H1 (cell line): ENCODE measurements around the gene CAMKMT. TPM values are rescaled to one million over a fixed set of nuclear protein-coding genes. Genes with fewer than 3 reads are reported as not detected.

Experiments
- CTCF ChIA-PET: fragments of 300-600 bp; sonication (Branson Sonifier 250); formaldehyde crosslinking; loops from one replicate; lab custom pipeline; 2021; ENCODE audit not compliant: partially characterized antibody; lab: Charles Lee
- POLR2A ChIA-PET: fragments of 300-600 bp; sonication (Branson Sonifier 250); formaldehyde crosslinking; loops from one replicate; lab custom pipeline; 2021; ENCODE audit warnings: inconsistent platforms; ENCODE audit not compliant: partially characterized antibody; lab: Charles Lee
- DNase-seq, 2 experiments: peaks; one replicate each; pipeline versions ENCODE4 v3.0.0 to v3.0.0-alpha.2; 2010 to 2022; ENCODE audit warnings: low spot score in 2 of 2, low read depth in 1 of 2, mixed read lengths in 1 of 2
- FAIRE-seq: peaks from 2 replicates; lab custom pipeline; 2011; peaks lifted over from hg19 to GRCh38; lab: Jason Lieb, UNC
- H2AFZ ChIP-seq: 2 replicates; pipeline ENCODE4 v1.8.1; 2012; ENCODE audit warnings: low read length, inconsistent platforms
- H2AK5ac ChIP-seq: 2 replicates; pipeline ENCODE4 v1.6.1; 2013; ENCODE audit warnings: low read depth, low read length
- H2BK120ac ChIP-seq: replicated peaks from 2 replicates; pipeline ENCODE3; 2013; ENCODE audit warnings: low read depth, low read length, inconsistent platforms
- H2BK12ac ChIP-seq: 2 replicates; pipeline ENCODE4 v1.6.1; 2013; ENCODE audit warnings: low read depth, low read length
- H2BK15ac ChIP-seq: 2 replicates; pipeline ENCODE4 v1.6.1; 2013; ENCODE audit warnings: low read length
- H2BK20ac ChIP-seq: 2 replicates; pipeline ENCODE4 v1.6.1; 2013; ENCODE audit warnings: low read length
- H2BK5ac ChIP-seq: 2 replicates; pipeline ENCODE4 v1.6.1; 2013; ENCODE audit warnings: low read depth, low read length
- H3K14ac ChIP-seq: 2 replicates; pipeline ENCODE4 v1.6.1; 2013; ENCODE audit warnings: inconsistent platforms; ENCODE audit not compliant: insufficient read length
- H3K18ac ChIP-seq: 2 replicates; pipeline ENCODE4 v1.6.1; 2013; ENCODE audit warnings: low read length; ENCODE audit errors: extremely low read depth
- H3K23ac ChIP-seq: 2 replicates; pipeline ENCODE4 v1.6.1; 2013; ENCODE audit warnings: inconsistent platforms; ENCODE audit not compliant: insufficient read length
- H3K23me2 ChIP-seq: 2 replicates; pipeline ENCODE4 v1.6.1; 2013; ENCODE audit warnings: low read depth, low read length
- H3K27ac ChIP-seq: 2 replicates; pipeline ENCODE4 v1.6.1; 2011; ENCODE audit warnings: low read depth, low read length, inconsistent platforms
- H3K27me3 ChIP-seq, 4 experiments: replicated peaks in 1 of 4; 1 replicate in 1 of 4; 2 replicates in 3 of 4; pipeline versions ENCODE4 v1.6.1 to v1.8.1; 2011 to 2013; ENCODE audit warnings: low read length in 3 of 4, mild to moderate bottlenecking in 3 of 4, inconsistent platforms in 2 of 4, mixed read lengths in 2 of 4, moderate library complexity in 1 of 4; ENCODE audit not compliant: control insufficient read depth in 3 of 4, insufficient read depth in 3 of 4; ENCODE audit errors: extremely low read depth in 1 of 4
- H3K36me3 ChIP-seq, 4 experiments: 2 replicates each; pipeline versions ENCODE4 v1.6.1 to v1.8.1; 2011 to 2013; ENCODE audit warnings: mild to moderate bottlenecking in 4 of 4, low read length in 3 of 4, moderate library complexity in 2 of 4, control low read depth in 1 of 4, inconsistent platforms in 1 of 4; ENCODE audit not compliant: insufficient read depth in 4 of 4, control insufficient read depth in 2 of 4
- H3K4ac ChIP-seq: replicated peaks from 2 replicates; pipeline ENCODE3; 2013; ENCODE audit warnings: low read length, low read depth, mixed read lengths, inconsistent platforms; ENCODE audit not compliant: insufficient read length
- H3K4me1 ChIP-seq, 4 experiments: replicated peaks in 1 of 4; 1 replicate in 1 of 4; 2 replicates in 3 of 4; pipeline versions ENCODE4 v1.6.1 to v1.8.1; 2011 to 2013; ENCODE audit warnings: low read length in 3 of 4, inconsistent platforms in 2 of 4, mixed read lengths in 1 of 4; ENCODE audit not compliant: insufficient read depth in 4 of 4, control insufficient read depth in 3 of 4
- H3K4me2 ChIP-seq, 2 experiments: 2 replicates each; pipeline versions ENCODE4 v1.6.1 to v1.8.1; 2011 to 2013; ENCODE audit warnings: low read depth in 2 of 2, low read length in 2 of 2, control low read depth in 1 of 2, inconsistent platforms in 1 of 2, mild to moderate bottlenecking in 1 of 2; ENCODE audit not compliant: insufficient read depth in 1 of 2
- H3K4me3 ChIP-seq, 4 experiments: fragments of 200-600, 300-600 bp in 1 of 4; sonication (generic), shearing (Covaris generic), sonication (Bioruptor Twin) in 1 of 4; 2 replicates each; pipeline versions ENCODE4 v1.5.1 to v1.8.1; 2011 to 2016; ENCODE audit warnings: low read length in 4 of 4, low read depth in 3 of 4, control low read depth in 2 of 4, inconsistent platforms in 2 of 4, mild to moderate bottlenecking in 2 of 4, mixed read lengths in 1 of 4, moderate library complexity in 1 of 4; ENCODE audit not compliant: insufficient read depth in 2 of 4; ENCODE audit errors: extremely low read depth in 1 of 4
- H3K56ac ChIP-seq: replicated peaks from 2 replicates; pipeline ENCODE3; 2013; ENCODE audit warnings: low read depth, mild to moderate bottlenecking, mixed read lengths, low read length, inconsistent platforms; ENCODE audit not compliant: insufficient read length
- H3K79me1 ChIP-seq: 2 replicates; pipeline ENCODE4 v1.6.1; 2013; ENCODE audit warnings: low read depth, low read length, control low read depth
- H3K79me2 ChIP-seq, 2 experiments: 2 replicates each; pipeline versions ENCODE4 v1.6.1 to v1.8.1; 2012 to 2013; ENCODE audit warnings: low read length in 2 of 2, mild to moderate bottlenecking in 2 of 2, inconsistent platforms in 1 of 2; ENCODE audit not compliant: insufficient read depth in 2 of 2, control insufficient read depth in 1 of 2
- H3K9ac ChIP-seq, 4 experiments: replicated peaks in 1 of 4; 1 replicate in 1 of 4; 2 replicates in 3 of 4; pipeline versions ENCODE4 v1.6.1 to v1.8.1; 2011 to 2013; ENCODE audit warnings: low read depth in 3 of 4, low read length in 3 of 4, control low read depth in 2 of 4, mild to moderate bottlenecking in 2 of 4, moderate library complexity in 2 of 4, inconsistent platforms in 1 of 4; ENCODE audit errors: extremely low read depth in 1 of 4
- H3K9me3 ChIP-seq, 2 experiments: 2 replicates each; pipeline versions ENCODE4 v1.6.1 to v1.8.1; 2012 to 2013; ENCODE audit warnings: mild to moderate bottlenecking in 2 of 2, moderate library complexity in 2 of 2, control low read depth in 1 of 2, inconsistent platforms in 1 of 2, low read depth in 1 of 2, low read length in 1 of 2, mixed read lengths in 1 of 2; ENCODE audit not compliant: insufficient read depth in 2 of 2
- H4K20me1 ChIP-seq, 2 experiments: replicated peaks in 1 of 2; 2 replicates each; pipeline versions ENCODE3 to v1.8.1; 2011 to 2013; ENCODE audit warnings: inconsistent platforms in 2 of 2, low read length in 2 of 2, mild to moderate bottlenecking in 1 of 2; ENCODE audit not compliant: insufficient read depth in 2 of 2, control insufficient read depth in 1 of 2
- H4K5ac ChIP-seq: 2 replicates; pipeline ENCODE4 v1.6.1; 2013; ENCODE audit warnings: low read length, low read depth, mixed read lengths, inconsistent platforms; ENCODE audit not compliant: insufficient read length
- H4K8ac ChIP-seq: 2 replicates; pipeline ENCODE4 v1.8.0; 2013; ENCODE audit warnings: mild to moderate bottlenecking, moderate library complexity, low read length, inconsistent platforms; ENCODE audit not compliant: insufficient read depth; ENCODE audit errors: extremely low read depth
- H4K91ac ChIP-seq: replicated peaks from 2 replicates; pipeline ENCODE3; 2013; ENCODE audit warnings: low read length, mixed read lengths, inconsistent platforms; ENCODE audit not compliant: insufficient read length
- MAFK ChIP-seq: IDR thresholded peaks from 2 replicates; pipeline ENCODE4 v1.6.1; 2012; ENCODE audit warnings: low read depth, mild to moderate bottlenecking, improper control_type of control experiment, low read length
- POLR2AphosphoS5 ChIP-seq: IDR thresholded peaks from 2 replicates; pipeline ENCODE4 v1.6.1; 2011; ENCODE audit warnings: low read depth, low read length
- WGBS, 2 experiments: shearing (Covaris generic) in 1 of 2; methylation state at CpG; one replicate each; pipeline versions ENCODE4 v1.1.6 to v1.1.7; 2013 to 2015; ENCODE audit warnings: low lambda C conversion rate in 2 of 2, mixed read lengths in 2 of 2, inconsistent platforms in 1 of 2, low coverage in 1 of 2, missing lambda C conversion rate in 1 of 2; ENCODE audit not compliant: insufficient replicate concordance in 2 of 2, insufficient coverage in 1 of 2, insufficient read length in 1 of 2; ENCODE audit errors: extremely low coverage in 1 of 2, missing lambda C conversion rate in 1 of 2; 5-methylcytosine and 5-hydroxymethylcytosine counted together
- polyA plus RNA-seq, 7 experiments: library from polyadenylated mRNA; depleted of rRNA in 3 of 7; stranded (reverse) in 5 of 7; unstranded in 2 of 7; fragments of >200 nt in 5 of 7; fragments of 200-250 nt in 2 of 7; gene quantifications; 1 replicate in 5 of 7; 2 replicates in 1 of 7; 4 replicates in 1 of 7; pipeline versions ENCODE4 v1.2.1 to v1.2.3, GENCODE V29; 2011 to 2013; ENCODE audit warnings: missing spikeins in 2 of 7, mixed read lengths in 2 of 7
- total RNA-seq: library from RNA; stranded (reverse); fragmentation: NEBNext Ultra II Directional; extraction: Animal tissue kit (Norgen Biotek cat#: 25700); gene quantifications from 2 replicates; pipeline ENCODE4 v1.2.1, GENCODE V29; 2021

Gene CAMKMT
- total and polyA plus RNA-seq, 2 of the 8 experiments (the other 6 are each of a cell fraction or from before 2014, with no cell fraction given): 14.7 to 22.4 TPM

GRCh38 chr2:44736270-44736942 lies 374.7 kb downstream of the CAMKMT start:
- H3K4ac ChIP-seq: no peak overlapping the region

More at GRCh38 chr2:44736270-44736942, 374.7 kb downstream of the CAMKMT start:
- no peak overlapping the region for H2BK12ac ChIP-seq
- no peaks in the 10 kb centered on the region for H3K4me1 ChIP-seq
- H3K27ac ChIP-seq: no peak overlapping the region
- H4K5ac ChIP-seq: no peak overlapping the region
- 94% methylated on average over 3 of the region's 3 CpGs; no CpG with 5 or more reads in 1 of the 2 experiments for whole genome bisulfite sequencing, 2 experiments
- H2BK15ac ChIP-seq: no peak overlapping the region
- H2AFZ ChIP-seq: no peak overlapping the region
- H3K79me2 ChIP-seq: no peaks in the 10 kb centered on the region
- no peak overlapping the region for H3K4me2 ChIP-seq
- peaks cover 0 to 3% (median 0%) of the 10 kb centered on the region in 4 experiments; a peak in 1 of 8 replicates for H3K36me3 ChIP-seq
- no peak overlapping the region for H4K8ac ChIP-seq
- no peak for TF ChIP-seq POLR2AphosphoS5
- peak; percentile 46; the same call in 1 of the 2 replicates for TF ChIP-seq MAFK
- TF ChIP-seq, all 59 proteins: peak for 1
- H2BK5ac ChIP-seq: no peak overlapping the region
- POLR2A ChIA-PET: no interaction called here
- H2BK120ac ChIP-seq: no peak overlapping the region
- no peak overlapping the region for H3K18ac ChIP-seq
- CTCF ChIA-PET: no interaction called here
- no peak overlapping the region for H2BK20ac ChIP-seq
- H3K4me3 ChIP-seq: no peak overlapping the region
- H3K14ac ChIP-seq: no peak overlapping the region
- no peaks in the 10 kb centered on the region for H4K20me1 ChIP-seq
- H3K23me2 ChIP-seq: no peaks in the 10 kb centered on the region
- DNase-seq (no peak), FAIRE-seq (no peak)
- no peak overlapping the region for H4K91ac ChIP-seq
- peaks cover 5 to 9% of the 10 kb centered on the region in 2 experiments; a peak in 3 of 4 replicates for H3K9me3 ChIP-seq
- H3K79me1 ChIP-seq: no peaks in the 10 kb centered on the region
- no peaks in the 10 kb centered on the region for H3K27me3 ChIP-seq
- H3K9ac ChIP-seq: no peak overlapping the region
- H2AK5ac ChIP-seq: no peak overlapping the region
- no peak overlapping the region for H3K56ac ChIP-seq
- H3K23ac ChIP-seq: no peak overlapping the region
